ENCODE data around the gene RBM43.
"Not testable (repeated sequence)": the region's sequence is repeated elsewhere in the genome, so short reads cannot be mapped to it uniquely, and the experiment has no call there.

Gene RBM43

GRCh38 chr2:151261231-151261976 lies at the start of gene RBM43:
Gene RBM43, minus strand, starts transcription at chr2:151261863. Its CDS starts 136 bp downstream, at chr2:151261727.
- peak; percentile 88 for DNase-seq (ENCODE audit: low spot score)

- DNase-seq (ENCODE audit: low spot score), result not testable (repeated sequence)
Observed at GRCh38 chr2:151310313-151310712, 48.6 kb upstream of the RBM43 start.

- DNase-seq (ENCODE audit: low spot score), result no peak
Observed at GRCh38 chr2:151306621-151307020, 45.0 kb upstream of the RBM43 start.

GRCh38 chr2:151305129-151305691 lies 43.5 kb upstream of the RBM43 start:
- no peak for DNase-seq (ENCODE audit: low spot score)

- DNase-seq (ENCODE audit: low spot score), result no peak
Observed at GRCh38 chr2:151302879-151303278, 41.2 kb upstream of the RBM43 start.

- no peak for DNase-seq (ENCODE audit: low spot score)
Observed at GRCh38 chr2:151302404-151302803, 40.7 kb upstream of the RBM43 start.

- DNase-seq (ENCODE audit: low spot score), result no peak
Observed at GRCh38 chr2:151299920-151300539, 38.4 kb upstream of the RBM43 start.

- no peak for DNase-seq (ENCODE audit: low spot score)
Observed at GRCh38 chr2:151297882-151298281, 36.2 kb upstream of the RBM43 start.

- not testable (repeated sequence) for DNase-seq (ENCODE audit: low spot score)
Observed at GRCh38 chr2:151295926-151296325, 34.3 kb upstream of the RBM43 start.

GRCh38 chr2:151292546-151292945 lies 30.9 kb upstream of the RBM43 start:
- DNase-seq (ENCODE audit: low spot score), result no peak

- DNase-seq (ENCODE audit: low spot score), result no peak
Observed at GRCh38 chr2:151292141-151292540, 30.5 kb upstream of the RBM43 start.

GRCh38 chr2:151291224-151291623 lies 29.6 kb upstream of the RBM43 start:
- no peak for DNase-seq (ENCODE audit: low spot score)

- no peak for DNase-seq (ENCODE audit: low spot score)
Observed at GRCh38 chr2:151289972-151290866, 28.6 kb upstream of the RBM43 start.

- DNase-seq (ENCODE audit: low spot score), result no peak
Observed at GRCh38 chr2:151287513-151288250, 26.0 kb upstream of the RBM43 start.

- DNase-seq (ENCODE audit: low spot score), result no peak
Observed at GRCh38 chr2:151282401-151282800, 20.7 kb upstream of the RBM43 start.

- DNase-seq (ENCODE audit: low spot score), result no peak
Observed at GRCh38 chr2:151280271-151280670, 18.6 kb upstream of the RBM43 start.

GRCh38 chr2:151278487-151278886 lies 16.8 kb upstream of the RBM43 start:
- DNase-seq (ENCODE audit: low spot score), result no peak

GRCh38 chr2:151277067-151277466 lies 15.4 kb upstream of the RBM43 start:
- DNase-seq (ENCODE audit: low spot score), result no peak

- no peak for DNase-seq (ENCODE audit: low spot score)
Observed at GRCh38 chr2:151275291-151275690, 13.6 kb upstream of the RBM43 start.

GRCh38 chr2:151271824-151272223 lies 10.2 kb upstream of the RBM43 start:
- DNase-seq (ENCODE audit: low spot score), result no peak

- no peak for DNase-seq (ENCODE audit: low spot score)
Observed at GRCh38 chr2:151269798-151270568, 8.3 kb upstream of the RBM43 start.
